Vagina (tissue), 2 donors: ENCODE results near the gene YBX2. TPM values are rescaled to one million over a fixed set of nuclear protein-coding genes. Genes with fewer than 3 reads are reported as not detected.
A peak's percentile ranks its signal among the peaks of the same experiment; 100 is the strongest.
"Not testable (repeated sequence)": the region's sequence is repeated elsewhere in the genome, so short reads cannot be mapped to it uniquely, and the experiment has no call there.

Experiments used
- DNase-seq, 2 donors: peaks; one replicate each; pipeline ENCODE4 v3.0.0-alpha.2; 2017; ENCODE audit errors: extremely low spot score in 2 of 2
- H3K27ac ChIP-seq: fragments of 200-600 bp; sonication (generic); one replicate; pipeline ENCODE4 v1.5.1; 2019
- H3K27me3 ChIP-seq: fragments of 200-600 bp; sonication (generic); one replicate; pipeline ENCODE4 v1.5.1; 2019
- H3K36me3 ChIP-seq, 2 donors: fragments of 200-600 bp; sonication (generic); one replicate each; pipeline ENCODE4 v1.5.1; 2017 to 2019
- H3K4me1 ChIP-seq: fragments of 200-600 bp; sonication (generic); one replicate; pipeline ENCODE4 v1.5.1; 2019
- H3K4me3 ChIP-seq, 2 donors: fragments of 200-600 bp; sonication (generic); 1 replicate in 1 of 2; 2 replicates in 1 of 2; pipeline ENCODE4 v1.5.1; 2016 to 2019
- H3K9me3 ChIP-seq: fragments of 200-600 bp; sonication (generic); one replicate; pipeline ENCODE4 v1.5.1; 2019
- CTCF ChIP-seq, 3 experiments: fragments of 450-650 bp in 2 of 3; fragments of 200-600 bp in 1 of 3; sonication (generic) in 1 of 3; IDR thresholded peaks; one replicate each; pipeline ENCODE4 v1.5.1; 2017 to 2019; ENCODE audit warnings: antibody characterized with exemption in 3 of 3, mild to moderate bottlenecking in 2 of 3, moderate library complexity in 2 of 3
- POLR2A ChIP-seq, 2 donors: fragments of 450-650 bp; IDR thresholded peaks; one replicate each; pipeline ENCODE4 v1.6.1; 2017; ENCODE audit warnings: antibody characterized with exemption in 2 of 2, mild to moderate bottlenecking in 2 of 2, moderate library complexity in 2 of 2
- POLR2AphosphoS5 ChIP-seq, 2 donors: sonication (generic); formaldehyde crosslinking; IDR thresholded peaks; one replicate each; pipeline ENCODE4 v1.9.0; 2017; ENCODE audit warnings: antibody characterized with exemption in 2 of 2, mild to moderate bottlenecking in 2 of 2, low read depth in 1 of 2; ENCODE audit not compliant: insufficient read depth in 1 of 2
- intact Hi-C: fragments of 100-400 bp; cut with DNase I; formaldehyde crosslinking; loops from one replicate; pipeline ENCODE4 v1.15.1; 2023
- total RNA-seq: library from RNA; depleted of rRNA; stranded (reverse); fragments of >200 nt; gene quantifications from one replicate; pipeline ENCODE4 v1.2.3, GENCODE V29; 2016

The YBX2 gene
- total RNA-seq: 0.25 TPM

- Histone ChIP-seq H3K4me3 (peak within 1 kb of the TSS; percentile 28 to 35), H3K27me3 (no peaks in the 10 kb centered on the region), H3K27ac (peak within 1 kb of the TSS; percentile 33), H3K9me3 (no peaks in the 10 kb centered on the region), H3K36me3 (no peaks in the 10 kb centered on the region), H3K4me1 (peaks cover 45% of the 10 kb centered on the region)
- intact Hi-C loops: no loop called here
- DNase-seq: no peak
- TF ChIP-seq POLR2A (IDR thresholded peaks at IDR 0.05) (no peak), CTCF (IDR thresholded peaks at IDR 0.05) (no peak), POLR2AphosphoS5 (IDR thresholded peaks at IDR 0.05; ENCODE audit: insufficient read depth in 1 of 2, low read depth in 1 of 2) (no peak)
Measured at GRCh38 chr17:7294614-7295153, at the start of gene YBX2. Gene YBX2 (minus strand): TSS chr17:7294639. CDS start chr17:7294500, 139 bp downstream.

GRCh38 chr17:7343250-7343649 is 48.8 kb upstream of the YBX2 start:
- Histone ChIP-seq H3K9me3 (no peaks in the 10 kb centered on the region), H3K27ac (no peak overlapping the region), H3K27me3 (no peaks in the 10 kb centered on the region), H3K4me1 (no peaks in the 10 kb centered on the region), H3K4me3 (no peak overlapping the region), H3K36me3 (no peaks in the 10 kb centered on the region)
- intact Hi-C loops: no loop called here
- TF ChIP-seq POLR2A (IDR thresholded peaks at IDR 0.05) (no peak), CTCF (IDR thresholded peaks at IDR 0.05) (no peak), POLR2AphosphoS5 (IDR thresholded peaks at IDR 0.05; ENCODE audit: insufficient read depth in 1 of 2, low read depth in 1 of 2) (no peak)
- no peak for DNase-seq

- H3K36me3 ChIP-seq: no peaks in the 10 kb centered on the region
- H3K27ac ChIP-seq: no peak overlapping the region
- H3K9me3 ChIP-seq: no peaks in the 10 kb centered on the region
- TF ChIP-seq POLR2A (IDR thresholded peaks at IDR 0.05) (no peak), CTCF (IDR thresholded peaks at IDR 0.05) (no peak), POLR2AphosphoS5 (IDR thresholded peaks at IDR 0.05; ENCODE audit: insufficient read depth in 1 of 2, low read depth in 1 of 2) (no peak)
- intact Hi-C loops: no loop called here
- H3K4me1 ChIP-seq: no peaks in the 10 kb centered on the region
- DNase-seq: no peak
- H3K4me3 ChIP-seq: no peak overlapping the region
- no peaks in the 10 kb centered on the region for H3K27me3 ChIP-seq
Measured at GRCh38 chr17:7341842-7342241, 47.4 kb upstream of the YBX2 start.

GRCh38 chr17:7340179-7340578 is 45.7 kb upstream of the YBX2 start:
- no peak for DNase-seq
- H3K9me3 ChIP-seq: no peaks in the 10 kb centered on the region
- H3K27me3 ChIP-seq: no peaks in the 10 kb centered on the region
- H3K36me3 ChIP-seq: no peaks in the 10 kb centered on the region
- H3K4me3 ChIP-seq: no peak overlapping the region
- no peak overlapping the region for H3K27ac ChIP-seq
- H3K4me1 ChIP-seq: no peaks in the 10 kb centered on the region
- no peak for TF ChIP-seq POLR2AphosphoS5 (IDR thresholded peaks at IDR 0.05; ENCODE audit: insufficient read depth in 1 of 2, low read depth in 1 of 2)
- TF ChIP-seq POLR2A (IDR thresholded peaks at IDR 0.05): no peak
- TF ChIP-seq CTCF (IDR thresholded peaks at IDR 0.05): no peak
- intact Hi-C loops: no loop called here

GRCh38 chr17:7337600-7337999 is 43.2 kb upstream of the YBX2 start:
- H3K36me3 ChIP-seq, H3K4me1 ChIP-seq, intact Hi-C loops, H3K4me3 ChIP-seq, H3K27ac ChIP-seq, DNase-seq, H3K27me3 ChIP-seq, H3K9me3 ChIP-seq: not testable (repeated sequence)
